Measurements from ENCODE around the gene ACTN1.

DNA sequence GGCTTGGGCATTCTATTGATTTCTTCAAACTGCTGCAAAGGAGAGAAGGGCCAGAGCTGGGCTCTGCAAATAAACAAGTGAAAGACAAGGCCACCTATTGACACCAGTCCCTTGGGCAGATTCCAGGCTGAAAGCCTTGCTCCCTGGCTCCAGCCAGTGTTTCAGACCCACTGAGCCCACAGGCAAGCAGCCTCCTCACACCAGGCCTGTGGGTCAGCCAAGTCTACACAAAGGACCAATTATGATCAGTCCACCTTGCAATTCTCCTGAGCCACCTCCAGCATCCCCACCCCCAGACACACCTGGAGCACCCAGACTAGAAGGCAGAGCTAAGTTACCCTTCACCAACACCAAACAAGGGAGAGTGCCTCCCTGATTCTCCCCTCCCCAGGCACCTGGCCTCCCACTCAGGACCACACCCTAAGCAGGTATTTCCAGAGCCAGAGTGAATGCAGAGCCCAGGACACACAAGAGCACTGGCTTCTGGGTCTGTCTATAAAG is 13.8 kb downstream of the ACTN1 start:
- TF ChIP-seq CTCF (IDR thresholded peaks at IDR 0.05; ENCODE audit: poor library complexity) (no peak), EZH2 (IDR thresholded peaks at IDR 0.05; ENCODE audit: borderline replicate concordance) (no peak), EZH2phosphoT487 (IDR thresholded peaks at IDR 0.05; ENCODE audit: low read depth, severe bottlenecking, unreplicated experiment) (no peak)

Measured in hepatocyte (in vitro differentiated cells).